A549 (cell line): ENCODE results near the gene STT3B.

ENCODE experiments used
- CHD2 ChIP-seq: fragments of 150-350 bp; IDR thresholded peaks from 2 replicates; pipeline ENCODE4 v1.6.1; 2014; ENCODE audit warnings: low read length; ENCODE audit not compliant: partially characterized antibody
- HDAC2 ChIP-seq: fragments of 200-600 bp; sonication (generic); IDR thresholded peaks from 2 replicates; pipeline ENCODE4 v1.6.1; 2016
- TF ChIP-seq, protein P1 (sequence below): fragments of >200 bp; sonication (Bioruptor Twin); formaldehyde crosslinking; IDR thresholded peaks from 3 replicates; pipeline ENCODE4 v1.5.1; 2016

DNA sequence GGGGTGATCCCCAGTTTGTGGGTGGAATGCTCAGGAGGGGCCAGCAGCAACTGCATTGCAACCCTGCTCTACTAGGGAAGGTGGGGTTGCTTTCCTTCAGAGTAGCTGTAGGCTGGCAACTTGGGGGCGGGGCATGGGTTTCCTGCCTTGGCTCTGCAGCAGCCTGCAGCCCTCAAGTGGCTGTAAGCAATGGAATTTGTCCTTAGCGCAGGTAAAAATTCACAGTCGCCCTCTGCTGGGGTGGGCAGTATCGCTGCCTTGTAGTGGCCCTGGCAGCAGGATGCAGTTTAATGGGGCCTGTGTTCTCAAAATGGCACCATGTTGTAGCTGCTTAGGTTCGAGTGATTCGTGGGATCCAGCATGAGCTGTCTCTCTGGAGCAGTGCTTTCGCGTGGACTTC, 29.8 kb downstream of the STT3B start:
- TF ChIP-seq, protein P1, sequence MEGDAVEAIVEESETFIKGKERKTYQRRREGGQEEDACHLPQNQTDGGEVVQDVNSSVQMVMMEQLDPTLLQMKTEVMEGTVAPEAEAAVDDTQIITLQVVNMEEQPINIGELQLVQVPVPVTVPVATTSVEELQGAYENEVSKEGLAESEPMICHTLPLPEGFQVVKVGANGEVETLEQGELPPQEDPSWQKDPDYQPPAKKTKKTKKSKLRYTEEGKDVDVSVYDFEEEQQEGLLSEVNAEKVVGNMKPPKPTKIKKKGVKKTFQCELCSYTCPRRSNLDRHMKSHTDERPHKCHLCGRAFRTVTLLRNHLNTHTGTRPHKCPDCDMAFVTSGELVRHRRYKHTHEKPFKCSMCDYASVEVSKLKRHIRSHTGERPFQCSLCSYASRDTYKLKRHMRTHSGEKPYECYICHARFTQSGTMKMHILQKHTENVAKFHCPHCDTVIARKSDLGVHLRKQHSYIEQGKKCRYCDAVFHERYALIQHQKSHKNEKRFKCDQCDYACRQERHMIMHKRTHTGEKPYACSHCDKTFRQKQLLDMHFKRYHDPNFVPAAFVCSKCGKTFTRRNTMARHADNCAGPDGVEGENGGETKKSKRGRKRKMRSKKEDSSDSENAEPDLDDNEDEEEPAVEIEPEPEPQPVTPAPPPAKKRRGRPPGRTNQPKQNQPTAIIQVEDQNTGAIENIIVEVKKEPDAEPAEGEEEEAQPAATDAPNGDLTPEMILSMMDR: no peak
- no peak for TF ChIP-seq CHD2
- no peak for TF ChIP-seq HDAC2
